BLaER1 (cell line): ENCODE measurements around the gene ACYP2.
"Not testable (repeated sequence)": the region's sequence is repeated elsewhere in the genome, so short reads cannot be mapped to it uniquely, and the experiment has no call there.

Experiments
- H3K27ac ChIP-seq: shearing (Covaris generic); formaldehyde crosslinking; 2 replicates; pipeline ENCODE4 v1.8.1; 2022
- H3K27me3 ChIP-seq: shearing (Covaris generic); formaldehyde crosslinking; 2 replicates; pipeline ENCODE4 v1.8.1; 2022
- H3K36me3 ChIP-seq: shearing (Covaris generic); formaldehyde crosslinking; 2 replicates; pipeline ENCODE4 v1.8.1; 2022
- H3K4me1 ChIP-seq: shearing (Covaris generic); formaldehyde crosslinking; 2 replicates; pipeline ENCODE4 v1.8.1; 2022
- H3K4me2 ChIP-seq: shearing (Covaris generic); formaldehyde crosslinking; 2 replicates; pipeline ENCODE4 v1.8.1; 2022
- H3K4me3 ChIP-seq: shearing (Covaris generic); formaldehyde crosslinking; 2 replicates; pipeline ENCODE4 v1.8.1; 2022
- H3K9ac ChIP-seq: shearing (Covaris generic); formaldehyde crosslinking; 2 replicates; pipeline ENCODE4 v1.8.1; 2022
- H3K9me3 ChIP-seq: shearing (Covaris generic); formaldehyde crosslinking; 2 replicates; pipeline ENCODE4 v1.8.1; 2022
- H4K20me1 ChIP-seq: shearing (Covaris generic); formaldehyde crosslinking; 2 replicates; pipeline ENCODE4 v1.8.1; 2022
- Cebpa-rat ChIP-seq: shearing (Covaris generic); IDR thresholded peaks from 2 replicates; pipeline ENCODE4 v1.8.1; 2022

Gene ACYP2

DNA sequence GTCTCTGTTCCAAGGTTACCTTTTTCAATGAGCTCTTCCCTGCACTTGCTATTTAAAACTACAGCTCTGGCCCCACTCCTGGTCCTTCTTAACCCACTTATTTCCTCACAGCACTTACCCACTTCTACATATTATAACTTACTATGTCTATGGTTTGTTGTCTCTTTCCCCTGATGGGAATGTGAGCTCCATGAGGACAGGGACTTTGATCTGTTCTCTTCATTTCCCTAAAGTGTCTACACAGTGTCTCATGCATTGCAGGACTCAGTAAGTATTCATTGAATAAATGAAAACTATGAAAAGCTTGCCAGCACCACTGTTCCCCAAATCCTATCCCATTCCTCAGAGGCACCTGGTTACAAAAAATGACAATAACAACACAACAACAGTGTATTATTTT lies 18.3 kb upstream of the ACYP2 start:
- Histone ChIP-seq H3K27me3 (no peaks in the 10 kb centered on the region), H3K4me2 (peak overlapping the region; percentile 83), H3K9me3 (peaks cover 13% of the 10 kb centered on the region; the same call in 1 of the 2 replicates), H3K36me3 (no peaks in the 10 kb centered on the region), H3K27ac (peak overlapping the region; percentile 44; the same call in 1 of the 2 replicates), H4K20me1 (no peaks in the 10 kb centered on the region), H3K4me3 (peak overlapping the region; percentile 1; the same call in 1 of the 2 replicates), H3K9ac (no peak overlapping the region), H3K4me1 (peaks cover 55% of the 10 kb centered on the region)
- no peak for TF ChIP-seq Cebpa-rat

DNA sequence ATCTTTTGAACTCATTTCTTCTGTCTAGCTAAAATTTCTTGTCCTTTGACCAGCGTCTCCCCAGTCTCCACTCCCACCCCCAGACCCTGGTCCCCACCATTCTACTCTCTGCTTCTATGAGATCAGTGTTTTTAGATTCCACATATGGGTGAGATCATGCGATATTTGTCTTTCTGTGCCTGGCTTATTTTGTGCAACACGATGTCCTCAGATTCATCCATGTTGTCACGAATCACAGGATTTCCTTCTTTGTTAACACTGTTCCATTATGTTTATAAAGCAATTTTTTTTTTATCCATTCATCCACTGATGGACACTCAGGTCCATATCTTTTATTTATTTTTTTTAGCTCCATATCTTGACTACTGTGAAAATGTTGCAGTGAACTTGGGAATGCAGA lies 16.0 kb upstream of the ACYP2 start:
- no peak overlapping the region for H3K4me3 ChIP-seq
- no peaks in the 10 kb centered on the region for H3K36me3 ChIP-seq
- H3K27ac ChIP-seq = no peak overlapping the region; the same call in 1 of the 2 replicates
- H3K4me1 ChIP-seq = peaks cover 78% of the 10 kb centered on the region
- H3K9me3 ChIP-seq = peaks cover 13% of the 10 kb centered on the region; the same call in 1 of the 2 replicates
- no peaks in the 10 kb centered on the region for H3K27me3 ChIP-seq
- H4K20me1 ChIP-seq = no peaks in the 10 kb centered on the region
- TF ChIP-seq Cebpa-rat = no peak
- H3K4me2 ChIP-seq = peak overlapping the region; percentile 83
- no peak overlapping the region for H3K9ac ChIP-seq

DNA sequence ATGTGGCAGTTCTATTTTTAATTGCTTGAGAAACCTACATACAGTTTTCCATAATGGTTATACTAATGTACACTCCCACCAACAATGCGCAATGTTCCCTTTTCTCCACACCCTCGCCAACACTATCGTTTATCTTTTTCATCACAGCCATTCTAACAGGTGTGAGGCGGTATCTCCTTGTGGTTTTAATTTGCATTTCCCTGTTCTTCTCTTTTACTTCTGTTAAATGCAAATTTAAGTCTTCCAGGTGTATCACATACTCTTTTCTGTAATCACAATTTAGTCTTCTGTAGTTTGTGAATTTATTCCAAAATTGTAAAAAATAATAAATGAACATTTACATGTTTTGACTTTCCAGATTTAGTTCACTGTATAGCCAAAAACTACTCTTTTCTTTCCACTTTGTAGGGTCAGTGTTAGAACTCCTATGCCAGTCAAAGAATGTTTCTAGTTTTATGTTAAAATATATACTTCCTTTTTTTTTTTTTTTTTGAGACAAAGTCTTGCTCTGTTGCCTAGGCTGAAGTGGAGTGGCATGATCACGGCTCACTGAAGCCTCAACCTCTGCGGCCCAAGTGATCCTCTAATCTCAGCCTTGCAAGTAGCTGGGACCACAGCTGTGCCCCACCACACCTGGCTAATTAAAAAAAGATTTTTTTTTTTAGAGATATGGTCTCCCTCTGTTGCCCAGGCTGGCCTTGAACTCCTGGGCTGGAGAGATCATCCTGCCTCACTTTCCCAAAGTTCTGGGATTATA lies 15.4 kb upstream of the ACYP2 start:
- Histone ChIP-seq H3K36me3 (no peaks in the 10 kb centered on the region), H4K20me1 (no peaks in the 10 kb centered on the region), H3K4me2 (peak overlapping the region; percentile 83), H3K4me1 (peaks cover 84% of the 10 kb centered on the region), H3K27ac (0 out of 2 replicates have a peak overlapping the region, but pooled peaks have one; percentile 55), H3K27me3 (no peaks in the 10 kb centered on the region), H3K9ac (no peak overlapping the region), H3K9me3 (peaks cover 13% of the 10 kb centered on the region; the same call in 1 of the 2 replicates), H3K4me3 (no peak overlapping the region)
- no peak for TF ChIP-seq Cebpa-rat

GRCh38 chr2:54100772-54101171 lies 14.6 kb upstream of the ACYP2 start:
- H3K9ac ChIP-seq = no peak overlapping the region
- peak overlapping the region; percentile 83 for H3K4me2 ChIP-seq
- peaks cover 91% of the 10 kb centered on the region for H3K4me1 ChIP-seq
- peaks cover 7% of the 10 kb centered on the region; the same call in 1 of the 2 replicates for H3K9me3 ChIP-seq
- H3K4me3 ChIP-seq = no peak overlapping the region
- no peak for TF ChIP-seq Cebpa-rat
- no peaks in the 10 kb centered on the region for H3K27me3 ChIP-seq
- no peaks in the 10 kb centered on the region for H3K36me3 ChIP-seq
- H4K20me1 ChIP-seq = no peaks in the 10 kb centered on the region
- H3K27ac ChIP-seq = peak overlapping the region; percentile 55; the same call in 1 of the 2 replicates

GRCh38 chr2:54103454-54104314 lies 11.7 kb upstream of the ACYP2 start:
- Histone ChIP-seq H3K9ac (no peak overlapping the region), H3K4me3 (no peak overlapping the region), H4K20me1 (no peaks in the 10 kb centered on the region), H3K27ac (no peak overlapping the region), H3K4me1 (peaks cover 75% of the 10 kb centered on the region), H3K27me3 (no peaks in the 10 kb centered on the region), H3K4me2 (peak overlapping the region; percentile 59), H3K36me3 (no peaks in the 10 kb centered on the region), H3K9me3 (no peaks in the 10 kb centered on the region)
- no peak for TF ChIP-seq Cebpa-rat

GRCh38 chr2:54106631-54107454 lies 8.6 kb upstream of the ACYP2 start:
- Histone ChIP-seq H3K9me3 (no peaks in the 10 kb centered on the region), H3K4me3 (no peak overlapping the region), H4K20me1 (no peaks in the 10 kb centered on the region), H3K4me2 (no peak overlapping the region), H3K36me3 (no peaks in the 10 kb centered on the region), H3K27me3 (no peaks in the 10 kb centered on the region), H3K4me1 (peaks cover 43% of the 10 kb centered on the region), H3K9ac (no peak overlapping the region), H3K27ac (no peak overlapping the region)
- TF ChIP-seq Cebpa-rat = no peak

GRCh38 chr2:54107455-54107764 lies 8.0 kb upstream of the ACYP2 start:
- H3K27ac ChIP-seq = no peak overlapping the region
- no peaks in the 10 kb centered on the region for H4K20me1 ChIP-seq
- H3K27me3 ChIP-seq = no peaks in the 10 kb centered on the region
- no peaks in the 10 kb centered on the region for H3K9me3 ChIP-seq
- H3K9ac ChIP-seq = no peak overlapping the region
- H3K4me1 ChIP-seq = peaks cover 38% of the 10 kb centered on the region
- no peak for TF ChIP-seq Cebpa-rat
- H3K4me3 ChIP-seq = no peak overlapping the region
- H3K4me2 ChIP-seq = no peak overlapping the region
- no peaks in the 10 kb centered on the region for H3K36me3 ChIP-seq

DNA sequence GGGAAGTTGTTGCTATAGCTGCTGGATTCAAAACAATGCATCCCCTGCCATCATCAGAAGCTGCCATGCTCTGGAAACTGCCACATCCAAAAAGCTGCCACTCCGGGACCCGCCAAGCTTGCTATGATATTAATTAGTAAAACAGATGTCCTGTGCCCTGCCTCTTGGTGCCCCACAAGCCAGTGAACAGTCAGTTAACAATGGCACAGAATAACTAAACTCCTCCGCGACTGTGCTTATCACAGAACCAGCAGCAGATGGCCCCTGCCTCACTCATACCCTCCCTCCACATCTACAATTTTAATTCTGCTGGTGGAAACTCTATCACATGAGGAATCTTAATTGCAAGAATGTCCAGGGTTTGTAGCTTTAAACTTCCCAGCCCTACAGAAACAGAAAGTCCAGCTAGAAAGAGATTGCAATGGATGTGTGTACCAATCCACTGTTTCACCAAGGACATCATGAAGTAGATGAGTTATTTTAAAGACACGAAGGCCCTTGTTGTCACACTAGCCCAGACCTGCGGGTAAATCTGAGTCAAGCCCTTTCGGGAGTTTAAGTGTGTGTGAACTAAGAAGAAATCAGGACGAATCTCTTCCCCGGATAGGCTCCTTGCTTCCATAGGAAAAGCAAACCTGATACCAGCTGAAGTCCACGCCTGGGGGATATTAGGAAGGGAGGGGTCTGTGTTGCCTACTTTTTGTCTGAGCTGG lies 7.4 kb upstream of the ACYP2 start:
- Histone ChIP-seq H3K9me3 (no peaks in the 10 kb centered on the region), H4K20me1 (no peaks in the 10 kb centered on the region), H3K36me3 (no peaks in the 10 kb centered on the region), H3K27ac (no peak overlapping the region), H3K4me3 (no peak overlapping the region), H3K9ac (no peak overlapping the region), H3K27me3 (no peaks in the 10 kb centered on the region), H3K4me2 (no peak overlapping the region), H3K4me1 (peaks cover 31% of the 10 kb centered on the region)
- no peak for TF ChIP-seq Cebpa-rat

DNA sequence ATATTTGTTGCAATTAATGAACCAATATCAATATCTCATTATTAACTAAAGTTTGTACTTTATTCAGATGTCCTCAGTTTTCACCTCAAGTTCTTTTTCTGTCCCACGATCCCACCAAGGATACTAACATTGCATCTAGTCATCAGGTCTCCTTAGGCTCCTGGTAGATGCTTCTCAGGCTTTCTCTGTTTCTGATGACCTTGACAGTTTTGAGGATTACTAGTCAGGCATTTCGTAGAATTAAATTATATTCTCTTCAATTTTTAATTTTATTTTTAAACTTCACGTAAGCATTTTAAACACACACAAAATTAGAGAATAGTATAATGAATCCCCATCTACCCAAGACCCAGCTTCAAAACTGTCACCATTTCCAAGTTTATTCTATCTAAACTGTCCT lies 5.6 kb upstream of the ACYP2 start:
- Histone ChIP-seq H3K4me1 (peaks cover 21% of the 10 kb centered on the region), H3K27me3 (no peaks in the 10 kb centered on the region), H3K36me3 (no peaks in the 10 kb centered on the region), H3K9me3 (no peaks in the 10 kb centered on the region), H3K4me2 (no peak overlapping the region), H3K27ac (no peak overlapping the region), H4K20me1 (no peaks in the 10 kb centered on the region), H3K9ac (no peak overlapping the region), H3K4me3 (no peak overlapping the region)
- TF ChIP-seq Cebpa-rat = no peak

DNA sequence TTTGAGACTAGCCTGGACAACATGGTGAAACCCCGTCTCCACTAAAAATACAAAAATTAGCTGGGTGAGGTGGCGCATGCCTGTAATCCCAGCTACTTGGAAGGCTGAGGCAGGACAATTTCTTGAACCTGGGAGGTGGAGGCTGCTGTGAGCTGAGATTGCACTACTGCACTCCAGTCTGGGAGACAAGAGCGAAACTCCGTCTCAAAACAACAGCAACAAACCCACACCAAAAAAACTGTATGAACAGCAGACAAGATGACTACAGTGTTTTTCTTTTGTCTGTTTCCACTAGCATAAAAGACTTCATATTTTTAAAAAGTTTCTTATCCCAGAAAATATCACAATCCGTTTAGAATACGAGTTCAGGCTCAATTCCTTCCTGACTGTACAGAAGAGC lies 936 bp upstream of the ACYP2 start:
- Histone ChIP-seq H3K4me3 (peak overlapping the region; percentile 74), H3K9me3 (peaks cover 25% of the 10 kb centered on the region), H3K27ac (peak overlapping the region; percentile 97), H3K9ac (peak overlapping the region; percentile 94), H3K4me2 (peak overlapping the region; percentile 79)
- not testable (repeated sequence) for H3K4me1 ChIP-seq, H3K36me3 ChIP-seq, H3K27me3 ChIP-seq, H4K20me1 ChIP-seq
